Measurements from ENCODE around the gene PPP1R15A. TPM values are rescaled to one million over a fixed set of nuclear protein-coding genes. Genes with fewer than 3 reads are reported as not detected.
A peak's percentile ranks its signal among the peaks of the same experiment; 100 is the strongest.
"Not testable (repeated sequence)": the region's sequence is repeated elsewhere in the genome, so short reads cannot be mapped to it uniquely, and the experiment has no call there.

PPP1R15A gene
- total RNA-seq, 4 donors from 2014 or later, result 53.9 to 70.0 (median 60.9) TPM

DNA sequence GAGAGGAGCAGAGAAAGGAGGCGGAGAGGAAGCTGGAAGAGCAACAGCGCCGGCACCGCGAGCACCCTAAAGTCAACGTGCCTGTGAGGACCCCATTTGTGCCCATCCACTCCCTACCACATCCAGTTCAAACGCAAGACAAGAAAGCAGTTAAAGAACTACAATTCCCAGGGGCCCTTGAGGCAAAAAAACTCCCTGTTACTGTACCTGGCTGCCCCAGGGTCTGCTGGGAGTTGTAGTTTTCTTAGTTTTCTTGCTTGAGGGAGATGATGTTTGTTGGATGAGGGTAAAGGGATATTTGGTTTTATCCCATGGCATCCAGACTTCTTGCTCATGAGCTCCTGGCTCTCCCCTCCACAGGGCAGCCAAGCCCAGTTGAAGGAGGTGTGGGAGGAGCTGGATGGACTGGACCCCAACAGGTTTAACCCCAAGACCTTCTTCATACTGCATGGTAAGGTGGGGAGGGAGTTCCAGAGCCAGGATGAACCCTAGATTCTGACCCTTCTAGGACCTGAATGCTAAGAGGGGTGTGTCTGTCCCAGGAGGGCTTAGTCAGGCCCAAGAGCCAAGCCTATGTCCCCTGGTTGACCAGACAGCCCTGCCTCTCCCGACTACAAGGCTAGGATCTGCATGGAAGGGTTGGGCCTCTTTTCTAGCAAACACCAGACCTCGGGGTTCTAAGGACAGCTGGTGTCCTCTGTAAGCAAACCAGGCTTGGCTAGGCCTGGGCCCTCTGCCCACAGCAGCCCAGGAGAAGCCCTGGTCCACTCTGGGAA, 41.1 kb downstream of the PPP1R15A start:
- TF ChIP-seq, protein P1, sequence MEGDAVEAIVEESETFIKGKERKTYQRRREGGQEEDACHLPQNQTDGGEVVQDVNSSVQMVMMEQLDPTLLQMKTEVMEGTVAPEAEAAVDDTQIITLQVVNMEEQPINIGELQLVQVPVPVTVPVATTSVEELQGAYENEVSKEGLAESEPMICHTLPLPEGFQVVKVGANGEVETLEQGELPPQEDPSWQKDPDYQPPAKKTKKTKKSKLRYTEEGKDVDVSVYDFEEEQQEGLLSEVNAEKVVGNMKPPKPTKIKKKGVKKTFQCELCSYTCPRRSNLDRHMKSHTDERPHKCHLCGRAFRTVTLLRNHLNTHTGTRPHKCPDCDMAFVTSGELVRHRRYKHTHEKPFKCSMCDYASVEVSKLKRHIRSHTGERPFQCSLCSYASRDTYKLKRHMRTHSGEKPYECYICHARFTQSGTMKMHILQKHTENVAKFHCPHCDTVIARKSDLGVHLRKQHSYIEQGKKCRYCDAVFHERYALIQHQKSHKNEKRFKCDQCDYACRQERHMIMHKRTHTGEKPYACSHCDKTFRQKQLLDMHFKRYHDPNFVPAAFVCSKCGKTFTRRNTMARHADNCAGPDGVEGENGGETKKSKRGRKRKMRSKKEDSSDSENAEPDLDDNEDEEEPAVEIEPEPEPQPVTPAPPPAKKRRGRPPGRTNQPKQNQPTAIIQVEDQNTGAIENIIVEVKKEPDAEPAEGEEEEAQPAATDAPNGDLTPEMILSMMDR (IDR thresholded peaks at IDR 0.05), result no peak
- TF ChIP-seq EP300 (IDR thresholded peaks at IDR 0.05), result no peak
- peak overlapping the region in 1 of 4 donors; percentile 19 for H3K27ac ChIP-seq
- H3K4me3 ChIP-seq, result no peak overlapping the region
- WGBS, 2 donors (ENCODE audit: low coverage in 1 of 2), result 100% methylated on average over 2 of the region's 9 CpGs; no CpG with 5 or more reads in 1 of the 2 donors
- no peaks in the 10 kb centered on the region for H3K27me3 ChIP-seq
- H3K4me1 ChIP-seq, result no peaks in the 10 kb centered on the region
- H3K9me3 ChIP-seq, result no peaks in the 10 kb centered on the region
- peaks cover 0 to 99% of the 10 kb centered on the region in 2 donors for H3K36me3 ChIP-seq
- no peak for ATAC-seq

DNA sequence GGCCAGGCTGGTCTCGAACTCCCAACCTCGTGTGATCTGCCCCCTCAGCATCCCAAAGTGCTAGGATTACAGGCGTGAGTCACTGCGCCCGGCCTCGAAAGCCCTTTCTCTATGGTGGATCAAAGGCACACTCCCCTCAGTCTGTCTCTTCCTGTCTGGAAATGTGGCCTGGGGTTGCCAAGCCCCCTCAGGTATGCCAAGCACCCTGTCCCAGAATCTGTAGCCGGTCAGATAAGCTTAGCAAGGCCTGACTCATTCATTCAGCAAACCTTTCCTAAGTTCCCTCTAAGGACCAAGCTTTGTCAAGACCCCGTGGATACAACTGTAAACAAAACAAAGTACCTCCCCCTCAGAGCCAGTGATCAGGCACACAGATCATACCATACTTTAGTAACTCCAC, 42.0 kb downstream of the PPP1R15A start:
- no peak overlapping the region for H3K27ac ChIP-seq
- TF ChIP-seq POLR2AphosphoS5 (IDR thresholded peaks at IDR 0.05), result no peak
- TF ChIP-seq POLR2A (IDR thresholded peaks at IDR 0.05), result no peak
- no peak for TF ChIP-seq EP300 (IDR thresholded peaks at IDR 0.05)
- no peaks in the 10 kb centered on the region for H3K4me1 ChIP-seq
- ATAC-seq, result no peak
- H3K4me3 ChIP-seq, result no peak overlapping the region
- 69% methylated on average over 3 of the region's 8 CpGs; no CpG with 5 or more reads in 1 of the 2 donors for WGBS, 2 donors (ENCODE audit: low coverage in 1 of 2)
- H3K27me3 ChIP-seq, result no peaks in the 10 kb centered on the region
- H3K9me3 ChIP-seq, result no peaks in the 10 kb centered on the region
- H3K36me3 ChIP-seq, result peaks cover 0 to 100% of the 10 kb centered on the region in 2 donors

DNA sequence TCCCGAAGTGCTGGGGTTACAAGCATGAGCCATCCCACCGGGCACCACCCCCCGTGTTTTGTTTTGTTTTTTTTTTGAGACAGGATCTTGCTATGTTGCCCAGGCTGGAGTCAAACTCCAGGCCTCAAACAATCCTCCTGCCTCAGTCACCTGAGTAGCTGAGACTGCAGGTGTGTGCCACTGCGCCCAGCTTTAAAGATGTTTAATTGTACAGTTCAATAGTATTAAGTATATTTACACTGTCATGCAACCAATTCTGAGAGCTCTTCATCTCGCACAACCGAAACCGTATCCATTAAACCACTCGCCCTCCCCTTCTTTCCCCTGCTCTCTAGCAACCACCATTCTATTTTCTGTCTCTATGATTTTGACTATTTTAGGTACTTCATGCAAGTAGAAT, 43.5 kb downstream of the PPP1R15A start:
- Histone ChIP-seq H3K27ac (no peak overlapping the region), H3K9me3 (no peaks in the 10 kb centered on the region), H3K27me3 (no peaks in the 10 kb centered on the region), H3K4me3 (no peak overlapping the region), H3K4me1 (no peaks in the 10 kb centered on the region), H3K36me3 (peaks cover 0 to 100% of the 10 kb centered on the region in 2 donors)
- ATAC-seq, result no peak
- TF ChIP-seq POLR2A (IDR thresholded peaks at IDR 0.05), result no peak
- no peak for TF ChIP-seq POLR2AphosphoS5 (IDR thresholded peaks at IDR 0.05)
- no peak for TF ChIP-seq EP300 (IDR thresholded peaks at IDR 0.05)
- TF ChIP-seq, protein P1 (IDR thresholded peaks at IDR 0.05), result no peak
- WGBS, 2 donors (ENCODE audit: low coverage in 1 of 2), result 77 to 78% methylated on average over 6 of the region's 8 CpGs

DNA sequence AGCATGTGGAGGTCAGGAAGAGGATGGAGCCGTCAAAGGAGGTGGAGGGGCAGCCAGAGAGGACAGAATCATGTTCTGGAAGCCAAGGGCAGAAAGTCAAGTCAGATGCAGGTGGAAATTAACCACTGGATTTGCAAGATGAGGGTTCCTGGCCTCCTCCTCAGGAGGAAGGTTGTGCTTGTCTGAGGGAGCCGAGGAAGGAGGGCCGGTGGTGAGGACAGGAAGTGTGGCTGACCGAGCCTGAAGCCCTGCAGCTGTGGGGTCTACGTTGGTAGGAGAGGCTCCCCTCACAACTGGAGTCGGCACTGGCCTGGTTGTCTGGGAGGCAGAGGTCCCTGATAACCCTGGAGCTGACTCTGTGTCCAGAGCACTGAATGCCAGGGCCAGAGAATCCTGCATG, 45.9 kb downstream of the PPP1R15A start:
- Histone ChIP-seq H3K4me3 (no peak overlapping the region), H3K9me3 (no peaks in the 10 kb centered on the region), H3K36me3 (peaks cover 0 to 100% of the 10 kb centered on the region in 2 donors), H3K4me1 (no peaks in the 10 kb centered on the region), H3K27me3 (no peaks in the 10 kb centered on the region), H3K27ac (no peak overlapping the region)
- WGBS, 2 donors (ENCODE audit: low coverage in 1 of 2), result 57 to 75% methylated on average over 5 of the region's 6 CpGs
- ATAC-seq, result no peak
- TF ChIP-seq POLR2AphosphoS5 (IDR thresholded peaks at IDR 0.05) (no peak), EP300 (IDR thresholded peaks at IDR 0.05) (no peak), POLR2A (IDR thresholded peaks at IDR 0.05) (no peak)
- TF ChIP-seq, protein P1 (IDR thresholded peaks at IDR 0.05), result no peak

DNA sequence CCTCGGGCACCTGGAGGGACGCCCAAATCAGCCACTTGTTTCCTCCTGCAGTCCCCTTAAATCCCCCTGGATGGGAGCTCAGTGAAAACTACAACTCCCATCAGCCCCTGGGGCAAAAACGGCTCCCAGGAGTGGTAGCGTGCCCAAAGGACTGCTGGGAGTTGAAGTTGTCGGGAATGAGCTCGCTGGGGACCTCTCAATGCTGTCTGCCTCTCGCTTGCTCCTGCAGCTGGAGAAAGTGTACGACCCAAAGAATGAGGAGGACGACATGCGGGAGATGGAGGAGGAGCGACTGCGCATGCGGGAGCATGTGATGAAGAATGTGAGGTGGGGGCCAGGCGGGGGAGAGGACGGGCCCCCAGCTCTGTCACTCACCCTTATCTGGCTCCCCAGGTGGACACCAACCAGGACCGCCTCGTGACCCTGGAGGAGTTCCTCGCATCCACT, 46.6 kb downstream of the PPP1R15A start:
- Histone ChIP-seq H3K4me1 (no peaks in the 10 kb centered on the region), H3K9me3 (no peaks in the 10 kb centered on the region), H3K27ac (no peak overlapping the region), H3K4me3 (no peak overlapping the region), H3K27me3 (no peaks in the 10 kb centered on the region), H3K36me3 (peaks cover 0 to 100% of the 10 kb centered on the region in 2 donors)
- ATAC-seq, result peak; percentile 12
- TF ChIP-seq POLR2AphosphoS5 (IDR thresholded peaks at IDR 0.05), result no peak
- TF ChIP-seq, protein P1 (IDR thresholded peaks at IDR 0.05), result no peak
- no peak for TF ChIP-seq POLR2A (IDR thresholded peaks at IDR 0.05)
- no peak for TF ChIP-seq EP300 (IDR thresholded peaks at IDR 0.05)
- WGBS, 2 donors (ENCODE audit: low coverage in 1 of 2), result 90% methylated on average over 5 of the region's 18 CpGs; no CpG with 5 or more reads in 1 of the 2 donors

DNA sequence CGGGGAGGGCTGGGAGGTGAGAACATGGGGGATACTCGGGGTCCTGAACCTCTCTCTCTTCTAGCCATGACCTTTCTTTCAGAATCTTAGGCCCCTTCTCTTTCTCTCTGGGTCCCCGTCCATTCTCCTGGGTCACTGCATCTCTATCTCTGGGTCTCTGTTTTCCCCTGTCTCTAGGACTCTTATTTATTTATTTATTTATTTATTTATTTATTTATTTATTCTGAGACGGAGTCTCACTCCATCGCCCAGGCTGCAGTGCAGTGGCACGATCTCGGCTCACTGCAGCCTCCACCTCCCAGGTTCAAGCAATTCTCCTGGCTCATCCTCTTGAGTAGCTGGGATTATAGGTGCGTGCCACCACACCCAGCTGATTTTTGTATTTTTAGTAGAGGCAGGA, 47.0 kb downstream of the PPP1R15A start:
- H3K36me3 ChIP-seq, result peaks cover 0 to 96% of the 10 kb centered on the region in 2 donors
- H3K27me3 ChIP-seq, result not testable (repeated sequence)
- WGBS, 2 donors (ENCODE audit: low coverage in 1 of 2), result 91 to 92% methylated on average over 4 to 8 of the region's 8 CpGs

More for the DNA sequence above, 47.0 kb downstream of the PPP1R15A start:
- H3K27ac ChIP-seq, H3K4me3 ChIP-seq, H3K9me3 ChIP-seq, H3K4me1 ChIP-seq, ATAC-seq: not testable (repeated sequence)

Data from gastroesophageal sphincter (tissue), 4 donors.